GM23338 (cell line): ENCODE data around the gene IPO7. TPM values are rescaled to one million over a fixed set of nuclear protein-coding genes. Genes with fewer than 3 reads are reported as not detected.
A peak's percentile ranks its signal among the peaks of the same experiment; 100 is the strongest.

ENCODE experiments used
- ATAC-seq: fragments of 200-7000 bp; cut with Tn5 transposase; 3 replicates; pipeline ENCODE4 v1.9.1; 2020
- DNase-seq: peaks from one replicate; pipeline ENCODE4 v3.0.0-alpha.2; 2015; ENCODE audit warnings: low spot score
- H2AFZ ChIP-seq: fragments of 200-600 bp; sonication (generic); 2 replicates; pipeline ENCODE4 v1.8.0; 2016; ENCODE audit warnings: antibody characterized with exemption, mild to moderate bottlenecking, moderate library complexity
- H3F3A ChIP-seq: fragments of 200-600 bp; sonication (generic); replicated peaks from 2 replicates; pipeline ENCODE4 v1.8.0; 2017; ENCODE audit warnings: antibody characterized with exemption, mixed run types, low read depth
- H3K27ac ChIP-seq: fragments of 200-600 bp; sonication (generic); 2 replicates; pipeline ENCODE4 v1.6.1; 2016; ENCODE audit warnings: low read depth
- H3K27me3 ChIP-seq: fragments of 200-600 bp; sonication (generic); 2 replicates; pipeline ENCODE4 v1.8.0; 2016; ENCODE audit warnings: mild to moderate bottlenecking, mixed run types, moderate library complexity; ENCODE audit not compliant: insufficient read depth
- H3K36me3 ChIP-seq: fragments of 200-600 bp; sonication (generic); 2 replicates; pipeline ENCODE4 v1.8.0; 2016; ENCODE audit warnings: mild to moderate bottlenecking; ENCODE audit not compliant: insufficient read depth
- H3K4me1 ChIP-seq: fragments of 200-600 bp; sonication (generic); 2 replicates; pipeline ENCODE4 v1.8.0; 2016; ENCODE audit warnings: mild to moderate bottlenecking, moderate library complexity; ENCODE audit not compliant: insufficient read depth
- H3K4me2 ChIP-seq: fragments of 200-600 bp; sonication (generic); 2 replicates; pipeline ENCODE4 v1.7.1; 2017; ENCODE audit warnings: mixed run types
- H3K4me3 ChIP-seq: fragments of 200-600 bp; sonication (generic); 2 replicates; pipeline ENCODE4 v1.6.1; 2016; ENCODE audit warnings: mixed run types
- H3K79me2 ChIP-seq: fragments of 200-600 bp; sonication (generic); replicated peaks from 2 replicates; pipeline ENCODE4 v1.8.0; 2017; ENCODE audit warnings: mild to moderate bottlenecking; ENCODE audit not compliant: insufficient read depth
- H3K9me2 ChIP-seq: fragments of 200-600 bp; sonication (generic); 2 replicates; pipeline ENCODE4 v1.8.0; 2017; ENCODE audit not compliant: insufficient read depth
- H4K20me1 ChIP-seq: fragments of 200-600 bp; sonication (generic); replicated peaks from 2 replicates; pipeline ENCODE4 v1.8.0; 2017; ENCODE audit warnings: mild to moderate bottlenecking; ENCODE audit not compliant: insufficient read depth
- H3K27ac Mint-ChIP-seq: 2 replicates; pipeline ENCODE4 v1.8.0; 2020; ENCODE audit warnings: inconsistent platforms, mild to moderate bottlenecking, moderate library complexity, mixed read lengths
- H3K27me3 Mint-ChIP-seq: 3 replicates; pipeline ENCODE4 v1.8.0; 2022; ENCODE audit warnings: low read depth, mild to moderate bottlenecking, moderate library complexity, mixed read lengths, inconsistent platforms; ENCODE audit not compliant: insufficient read depth, poor library complexity
- H3K36me3 Mint-ChIP-seq: 3 replicates; pipeline ENCODE4 v1.8.0; 2021; ENCODE audit warnings: low read depth, mild to moderate bottlenecking, inconsistent platforms, moderate library complexity, mixed read lengths
- H3K4me1 Mint-ChIP-seq: 3 replicates; pipeline ENCODE4 v1.8.0; 2020; ENCODE audit warnings: mild to moderate bottlenecking, inconsistent platforms, mixed read lengths
- H3K4me3 Mint-ChIP-seq: 3 replicates; pipeline ENCODE4 v1.8.0; 2021; ENCODE audit warnings: moderate library complexity, mild to moderate bottlenecking, inconsistent platforms, mixed read lengths
- H3K9me3 Mint-ChIP-seq: 3 replicates; pipeline ENCODE4 v1.8.0; 2020; ENCODE audit warnings: moderate library complexity, mild to moderate bottlenecking, inconsistent platforms, mixed read lengths
- CREB1 ChIP-seq: fragments of 250-450 bp; sonication (Bioruptor Pico); IDR thresholded peaks from 2 replicates; pipeline ENCODE4 v1.5.0; 2020; ENCODE audit warnings: low read depth, mild to moderate bottlenecking, moderate library complexity
- JUNB ChIP-seq: IDR thresholded peaks from one replicate; pipeline ENCODE4 v1.6.1; 2016; ENCODE audit warnings: antibody characterized with exemption; ENCODE audit not compliant: unreplicated experiment
- NANOG ChIP-seq: IDR thresholded peaks from 2 replicates; pipeline ENCODE4 v1.6.1; 2016; ENCODE audit warnings: antibody characterized with exemption, borderline replicate concordance
- POLR2AphosphoS5 ChIP-seq: IDR thresholded peaks from 2 replicates; pipeline ENCODE4 v1.6.1; 2016; ENCODE audit warnings: antibody characterized with exemption, low read depth
- STAT1 ChIP-seq: IDR thresholded peaks from one replicate; pipeline ENCODE4 v1.6.1; 2016; ENCODE audit warnings: antibody characterized with exemption; ENCODE audit not compliant: unreplicated experiment
- ZNF114 ChIP-seq: fragments of 250-450 bp; sonication (Bioruptor Pico); IDR thresholded peaks from 2 replicates; pipeline ENCODE4 v1.5.0; 2020; ENCODE audit warnings: mild to moderate bottlenecking, moderate library complexity
- ZNF462 ChIP-seq: fragments of 250-450 bp; sonication (Bioruptor Pico); IDR thresholded peaks from 2 replicates; pipeline ENCODE4 v1.5.0; 2020; ENCODE audit warnings: mild to moderate bottlenecking, moderate library complexity
- polyA plus RNA-seq: library from polyadenylated mRNA; unstranded; fragments of >200 nt; fragmentation: Nextera tagmentation; extraction: Ambion mirVana; gene quantifications from 2 replicates; pipeline ENCODE4 v1.2.1, GENCODE V29; 2016
- total RNA-seq: library from RNA; depleted of rRNA; stranded (reverse); fragments of >200 nt; shearing (Covaris generic); gene quantifications from 2 replicates; pipeline ENCODE4 v1.2.3, GENCODE V29; 2014

IPO7 gene
- total and polyA plus RNA-seq, 2 experiments from 2014 or later: 56.1 to 271 TPM

DNA sequence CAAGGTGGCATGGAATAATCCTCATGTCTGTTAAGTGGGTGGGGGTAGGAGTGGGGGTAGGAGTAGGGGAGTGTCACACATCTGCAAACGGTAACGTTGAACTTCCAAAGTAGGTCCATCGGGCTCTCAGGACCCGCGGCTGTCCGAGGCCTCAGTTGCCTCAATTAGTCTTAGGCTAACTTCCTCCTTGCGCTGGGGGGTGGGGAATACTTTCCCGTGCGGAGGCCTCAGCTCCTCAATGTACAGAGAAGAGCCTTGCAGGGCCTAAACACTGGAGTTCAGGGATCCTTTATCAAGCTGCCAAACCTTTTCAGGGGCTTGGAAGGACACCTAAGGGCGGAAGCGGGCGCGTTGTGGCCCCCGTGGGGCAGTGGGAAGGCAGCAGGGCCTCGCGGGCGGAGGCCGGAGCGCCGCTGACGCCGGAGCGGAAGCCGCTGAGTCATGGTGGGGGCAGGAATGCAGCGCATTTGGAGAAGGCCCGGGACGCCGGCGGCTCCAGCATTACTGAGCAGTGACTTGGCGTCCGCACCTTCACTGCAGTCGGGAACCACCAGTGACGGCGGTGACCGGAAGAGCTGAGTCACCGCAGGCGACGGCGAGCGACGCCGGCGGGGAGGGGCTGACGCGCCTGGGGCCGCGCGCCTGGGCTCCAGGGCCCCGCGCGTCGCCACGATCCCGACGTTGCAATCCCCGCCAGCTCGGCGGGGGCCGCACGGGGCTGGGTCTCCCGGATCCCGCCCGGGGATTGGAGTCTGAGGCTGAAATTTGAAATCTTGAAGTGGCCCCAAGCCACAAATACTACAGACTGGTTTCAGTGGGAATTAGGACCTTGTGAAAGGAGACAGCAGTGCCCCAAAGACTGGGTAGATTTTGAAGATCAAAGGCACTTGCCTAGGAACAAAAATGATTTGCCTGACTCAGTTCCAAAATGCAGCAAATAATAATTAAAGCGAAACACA is 20.2 kb upstream of the IPO7 start (continued):
- no peak for TF ChIP-seq ZNF462 (CRISPR knock-in tag)

- Histone ChIP-seq H3K4me3 (no peak overlapping the region), H3K27me3 (no peaks in the 10 kb centered on the region), H3K9me2 (no peaks in the 10 kb centered on the region), H3K36me3 (no peaks in the 10 kb centered on the region), H3K79me2 (no peaks in the 10 kb centered on the region), H3F3A (peaks cover 10% of the 10 kb centered on the region), H3K4me1 (peaks cover 16% of the 10 kb centered on the region), H3K27ac (no peak overlapping the region), H2AFZ (peak overlapping the region; percentile 40; the same call in 1 of the 2 replicates), H4K20me1 (no peaks in the 10 kb centered on the region), H3K4me2 (no peak overlapping the region)
- peaks cover 11% of the 10 kb centered on the region for H3K27me3 Mint-ChIP-seq
- DNase-seq (no peak), ATAC-seq (no peak)
- H3K4me1 Mint-ChIP-seq: peaks cover 20% of the 10 kb centered on the region
- H3K4me3 Mint-ChIP-seq: no peak overlapping the region
- no peak overlapping the region for H3K27ac Mint-ChIP-seq
- H3K9me3 Mint-ChIP-seq: no peaks in the 10 kb centered on the region
- no peaks in the 10 kb centered on the region for H3K36me3 Mint-ChIP-seq
- TF ChIP-seq STAT1 (no peak), NANOG (no peak), POLR2AphosphoS5 (no peak), ZNF114 (CRISPR knock-in tag) (no peak), JUNB (no peak), ZNF462 (CRISPR knock-in tag) (no peak), CREB1 (CRISPR knock-in tag) (no peak)
These were observed 16.9 kb upstream of the IPO7 start for GRCh38 chr11:9367551-9367950.
